ENCODE results near the gene DPEP1. TPM values are rescaled to one million over a fixed set of nuclear protein-coding genes. Genes with fewer than 3 reads are reported as not detected.
"Not testable (repeated sequence)": the region's sequence is repeated elsewhere in the genome, so short reads cannot be mapped to it uniquely, and the experiment has no call there.

DPEP1 gene
- polyA plus RNA-seq, 3 donors: 18.0 to 42.6 (median 37.3) TPM

DNA sequence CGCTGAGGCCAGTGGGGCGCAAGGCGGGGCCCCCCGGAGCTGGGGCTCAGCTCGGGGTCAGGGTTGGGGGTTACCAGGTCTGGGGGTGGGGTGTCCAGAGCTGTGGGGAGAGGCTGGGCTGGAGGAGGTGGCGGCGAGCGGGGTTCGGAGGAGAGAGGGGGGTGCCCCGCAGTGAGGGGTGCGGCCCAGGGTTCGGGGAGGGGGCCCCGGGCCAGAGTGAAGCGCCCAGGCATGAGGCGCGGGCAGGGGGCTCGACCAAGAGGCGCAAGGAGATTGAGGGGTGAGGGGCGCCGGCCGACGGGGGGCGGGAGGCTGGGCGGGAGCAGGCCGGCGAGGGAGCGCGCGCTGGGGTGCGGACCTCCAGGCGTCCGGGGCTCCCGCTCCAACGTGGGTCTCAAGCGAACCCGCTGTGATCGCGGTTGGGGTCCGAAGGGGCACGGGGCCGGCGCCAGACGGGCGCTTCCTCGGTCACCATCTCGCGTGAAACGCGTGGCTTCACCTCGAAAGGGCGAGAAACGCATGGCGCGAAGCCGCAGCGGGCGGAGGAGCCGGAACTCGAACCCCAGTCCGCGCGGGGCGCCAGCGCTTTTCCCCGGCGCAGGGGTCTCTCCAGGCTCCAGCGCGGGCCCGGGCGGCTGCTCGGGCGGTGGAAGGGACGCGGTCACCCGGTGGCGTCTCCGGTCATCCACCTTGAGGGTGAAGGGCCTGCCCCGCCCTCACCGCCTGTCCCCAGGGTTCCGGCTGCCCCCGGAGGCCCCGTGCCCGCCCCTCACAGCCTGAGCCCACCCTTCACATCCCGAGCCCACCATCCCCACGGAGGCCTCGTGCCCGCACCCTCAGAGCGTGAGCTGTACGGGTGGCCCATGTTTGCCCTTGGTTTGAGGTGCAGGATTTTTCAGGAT is 37.0 kb upstream of the DPEP1 start:
- DNase-seq (ENCODE audit: low read depth in 3 of 3, low spot score in 2 of 3): no peak

DNA sequence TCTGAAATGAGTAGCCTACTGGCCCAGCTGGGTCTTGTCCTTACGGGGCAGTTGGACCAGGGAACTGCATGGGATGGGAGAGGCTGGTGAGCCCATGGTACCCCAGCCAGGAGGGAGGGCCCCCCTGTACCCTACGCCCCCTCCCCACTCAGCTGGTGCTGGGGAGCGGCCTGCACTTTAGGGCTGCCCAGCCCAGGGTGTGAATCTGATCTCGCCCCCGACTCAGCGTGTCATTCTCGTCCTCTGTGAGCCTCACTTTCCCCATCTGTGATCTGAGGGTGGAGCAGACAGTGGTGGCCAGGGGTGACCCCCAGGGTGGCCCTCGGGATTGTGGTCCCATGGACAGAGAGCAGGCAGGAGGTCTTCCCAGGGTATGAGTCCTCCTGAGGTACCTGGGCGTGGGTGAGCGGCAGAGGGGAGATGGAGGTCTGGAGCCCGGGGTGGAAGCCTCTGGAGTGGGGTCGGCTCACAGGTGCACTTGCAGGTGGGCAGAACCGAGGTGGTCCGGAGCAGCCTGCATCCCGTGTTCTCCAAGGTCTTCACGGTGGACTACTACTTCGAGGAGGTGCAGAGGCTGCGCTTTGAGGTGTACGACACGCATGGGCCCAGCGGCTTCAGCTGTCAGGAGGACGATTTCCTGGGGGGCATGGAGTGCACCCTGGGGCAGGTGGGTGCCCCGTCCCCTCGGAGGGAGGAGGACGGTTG is 36.2 kb upstream of the DPEP1 start:
- no peak for DNase-seq (ENCODE audit: low read depth in 3 of 3, low spot score in 2 of 3)

DNA sequence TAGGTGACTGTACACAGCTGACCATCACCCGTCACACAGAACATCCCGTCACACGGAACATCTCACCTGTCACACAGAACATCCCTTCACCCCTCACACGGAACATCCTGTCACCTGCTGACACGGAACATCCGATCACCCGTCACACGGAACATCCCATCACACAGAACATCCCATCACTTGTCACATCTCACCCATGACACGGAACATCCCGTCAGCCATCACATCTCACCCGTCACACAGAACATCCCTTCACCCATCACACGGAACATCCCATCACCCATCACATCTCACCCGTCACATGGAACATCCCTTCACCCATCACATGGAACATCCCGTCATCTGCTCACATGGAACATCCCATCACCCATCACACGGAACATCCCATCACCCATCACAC is 34.1 kb upstream of the DPEP1 start:
- no peak for DNase-seq (ENCODE audit: low read depth in 3 of 3, low spot score in 2 of 3)

DNA sequence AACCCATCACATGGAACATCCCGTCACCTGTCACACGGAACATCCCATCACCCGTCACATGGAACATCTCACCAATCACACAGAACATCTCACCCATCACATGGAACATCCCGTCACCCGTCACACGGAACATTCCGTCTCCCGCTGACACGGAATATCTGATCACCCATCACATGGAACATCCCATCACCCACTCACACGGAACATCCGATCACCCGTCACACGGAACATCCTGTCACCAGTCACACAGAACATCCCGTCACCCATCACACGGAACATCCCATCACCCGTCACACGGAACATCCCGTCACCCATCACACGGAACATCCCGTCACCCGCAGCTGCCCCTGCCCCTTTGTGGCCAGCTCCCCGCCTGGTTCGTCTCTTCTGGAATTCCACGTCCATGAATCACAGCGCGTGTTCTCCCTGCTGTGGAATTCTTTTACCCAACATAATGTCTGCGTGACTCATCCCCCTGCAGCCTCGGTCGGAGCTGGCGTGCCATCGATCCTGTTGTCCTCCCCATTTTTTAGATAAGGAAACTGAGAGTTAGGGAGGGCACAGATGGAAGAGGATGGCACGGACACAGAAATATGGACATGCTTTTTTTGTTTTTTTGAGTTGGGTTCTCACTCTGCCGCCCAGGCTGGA is 32.3 kb upstream of the DPEP1 start:
- DNase-seq (ENCODE audit: low read depth in 3 of 3, low spot score in 2 of 3): no peak

DNA sequence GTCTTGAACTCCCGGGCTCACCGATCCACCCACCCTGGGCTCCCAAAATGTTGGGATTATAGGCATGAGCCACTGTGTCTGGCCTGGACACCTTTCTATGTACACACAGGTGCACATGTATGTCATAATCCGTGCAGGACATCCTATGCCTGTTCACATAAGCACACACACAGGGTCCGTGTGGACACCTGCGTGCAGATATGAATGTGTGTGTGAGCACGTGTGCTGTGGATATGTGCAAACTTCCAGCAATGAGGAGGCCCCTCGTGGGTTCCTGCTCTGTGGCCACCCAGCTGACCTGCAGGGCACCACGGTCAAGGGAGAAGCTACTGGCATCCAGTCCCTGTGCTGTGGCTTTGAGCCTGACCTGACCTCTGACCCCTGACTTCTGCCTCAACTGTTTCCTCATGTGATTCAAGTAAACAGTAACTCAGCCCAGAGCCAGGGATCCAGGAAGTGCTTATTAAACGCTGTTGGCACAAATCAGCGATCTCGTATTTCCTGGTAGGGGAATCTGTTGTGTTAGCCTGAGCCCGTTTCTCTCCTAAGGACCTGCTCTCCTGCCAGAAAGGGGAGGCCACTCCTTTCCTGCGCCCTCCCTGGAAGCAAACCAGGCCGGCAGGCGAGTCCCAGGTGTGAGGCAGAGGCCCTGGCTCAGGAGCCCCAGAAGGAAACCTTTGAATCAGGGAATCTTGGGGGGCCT is 31.4 kb upstream of the DPEP1 start:
- DNase-seq (ENCODE audit: low read depth in 3 of 3, low spot score in 2 of 3): no peak

DNA sequence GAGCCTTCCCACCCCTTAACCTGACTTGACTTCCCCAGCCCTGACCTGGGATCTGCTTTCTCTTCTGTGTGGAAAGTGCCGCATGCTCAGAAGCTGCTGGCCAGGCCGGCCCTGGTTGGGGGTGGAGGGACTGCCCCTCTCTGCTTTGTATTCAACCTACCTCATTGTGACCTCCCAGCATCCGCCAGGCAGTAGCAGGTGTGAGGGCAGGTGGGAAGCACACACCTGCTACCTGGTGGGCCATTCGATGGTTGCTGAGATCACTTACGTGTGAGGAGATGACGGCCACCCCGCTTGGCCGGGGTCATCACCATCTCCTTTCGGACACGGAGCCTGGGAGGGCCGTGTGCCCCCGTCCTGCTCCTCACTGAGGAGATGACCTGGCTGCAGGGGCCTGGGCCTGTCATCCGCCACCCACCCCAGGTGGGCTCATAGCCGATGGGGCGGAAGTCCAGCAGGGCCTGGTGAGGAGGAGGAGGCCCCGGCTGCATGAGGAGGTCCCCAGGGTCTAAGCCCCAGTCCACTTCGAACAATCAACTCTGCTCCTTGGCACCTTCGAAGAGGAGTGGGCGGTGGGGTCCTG is 30.7 kb upstream of the DPEP1 start:
- no peak for DNase-seq (ENCODE audit: low read depth in 3 of 3, low spot score in 2 of 3)

DNA sequence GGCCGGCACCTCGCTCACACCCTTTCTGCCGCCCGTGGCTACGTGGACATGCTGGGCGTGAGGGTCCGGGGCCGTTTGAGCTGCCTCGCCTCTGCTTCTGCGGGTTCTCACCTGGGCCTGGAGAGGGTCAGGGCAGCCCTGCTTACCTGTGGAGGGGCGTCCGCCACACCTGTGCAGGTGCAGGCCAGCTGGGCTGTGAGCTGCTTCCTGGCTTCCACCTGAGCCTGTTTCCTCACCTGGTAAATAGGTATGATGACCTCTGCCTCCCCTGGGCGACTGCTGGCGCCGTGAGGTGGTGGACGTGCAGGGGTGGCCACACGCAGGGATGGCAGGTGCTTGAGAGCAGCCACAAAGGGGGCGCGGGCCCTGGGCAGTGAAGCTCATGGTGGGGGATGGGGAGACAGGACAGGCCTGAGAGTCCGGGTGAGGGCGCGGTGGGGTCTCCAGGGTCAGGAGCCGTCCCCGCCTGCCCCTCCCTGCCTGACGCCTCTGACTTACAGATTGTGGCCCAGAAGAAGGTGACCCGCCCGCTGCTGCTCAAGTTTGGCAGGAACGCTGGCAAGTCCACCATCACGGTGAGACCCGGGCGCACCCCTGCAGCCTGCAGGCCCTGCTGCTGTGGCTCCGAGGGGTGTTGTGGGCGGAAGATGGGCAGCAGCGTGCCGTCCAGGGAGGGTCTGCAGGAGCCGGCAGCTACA is 30.1 kb upstream of the DPEP1 start:
- no peak for DNase-seq (ENCODE audit: low read depth in 3 of 3, low spot score in 2 of 3)

DNA sequence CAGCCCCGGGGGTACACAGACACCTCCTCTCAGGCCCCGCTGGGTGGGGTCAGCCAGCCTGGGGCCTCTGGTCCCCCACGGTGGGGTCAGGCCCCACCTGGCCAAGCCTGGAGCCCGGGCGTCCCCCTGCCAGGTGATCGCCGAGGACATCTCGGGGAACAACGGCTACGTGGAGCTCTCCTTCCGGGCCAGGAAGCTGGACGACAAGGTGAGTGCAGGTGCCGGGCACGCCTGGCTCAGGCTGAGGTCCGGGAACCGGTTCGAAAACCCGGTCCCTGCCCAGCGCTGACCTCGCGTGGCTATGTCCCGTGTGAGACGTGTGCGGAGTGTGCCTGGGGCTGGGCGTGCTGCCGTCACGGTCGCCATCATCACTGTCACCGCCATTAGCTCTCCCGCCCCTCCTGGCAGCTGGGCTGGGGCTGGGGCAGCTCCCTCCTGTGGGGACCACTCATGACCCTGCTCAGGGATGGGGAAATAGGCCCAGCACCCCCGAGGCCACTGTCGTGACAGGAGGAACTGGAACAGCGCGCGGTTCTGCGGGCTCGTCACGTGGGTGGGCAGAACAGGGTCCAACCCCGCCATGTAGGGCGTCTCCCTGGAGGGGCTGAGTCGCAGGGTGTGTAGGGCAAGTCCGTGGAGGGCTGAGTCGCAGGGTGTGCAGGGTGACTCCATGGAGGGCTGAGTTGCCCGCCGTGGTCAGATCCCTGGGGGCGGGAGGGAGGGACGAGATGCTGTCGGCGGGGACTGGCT is 29.4 kb upstream of the DPEP1 start:
- DNase-seq (ENCODE audit: low read depth in 3 of 3, low spot score in 2 of 3): no peak

DNA sequence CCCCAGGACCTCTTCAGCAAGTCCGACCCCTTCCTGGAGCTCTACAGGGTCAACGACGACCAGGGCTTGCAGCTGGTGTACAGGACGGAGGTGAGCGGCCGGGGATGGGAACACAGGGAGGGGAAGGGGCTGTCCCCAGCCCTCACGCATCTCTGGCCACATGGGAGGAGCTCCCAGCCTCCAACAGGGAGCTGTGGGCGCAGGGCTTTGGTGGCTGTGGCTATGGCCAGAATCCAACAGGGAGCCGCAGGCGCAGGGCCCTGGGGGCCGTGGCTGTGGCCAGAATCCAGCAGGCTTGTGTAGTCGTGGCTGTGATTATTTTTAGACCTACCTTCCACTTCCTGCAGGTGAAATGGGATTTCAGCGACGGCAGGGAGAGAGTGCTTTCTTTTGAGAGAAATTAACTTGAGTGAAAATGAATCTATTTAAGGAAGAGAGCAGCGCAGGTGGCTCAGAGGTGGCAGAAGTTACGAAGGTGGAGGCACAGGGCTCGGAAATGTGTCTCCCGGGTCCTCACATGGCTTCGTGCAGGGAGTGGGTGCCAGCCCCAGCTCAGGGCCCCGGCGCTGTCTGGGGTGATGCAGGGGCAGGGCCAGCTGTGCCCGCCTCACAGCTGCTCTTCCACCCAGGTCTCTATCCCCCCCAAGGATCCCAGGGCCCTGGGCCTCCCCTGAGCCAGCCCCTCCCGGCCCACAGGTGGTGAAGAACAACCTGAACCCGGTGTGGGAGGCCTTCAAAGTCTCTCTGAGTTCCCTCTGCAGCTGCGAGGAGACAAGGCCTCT is 28.5 kb upstream of the DPEP1 start:
- DNase-seq (ENCODE audit: low read depth in 3 of 3, low spot score in 2 of 3): no peak

DNA sequence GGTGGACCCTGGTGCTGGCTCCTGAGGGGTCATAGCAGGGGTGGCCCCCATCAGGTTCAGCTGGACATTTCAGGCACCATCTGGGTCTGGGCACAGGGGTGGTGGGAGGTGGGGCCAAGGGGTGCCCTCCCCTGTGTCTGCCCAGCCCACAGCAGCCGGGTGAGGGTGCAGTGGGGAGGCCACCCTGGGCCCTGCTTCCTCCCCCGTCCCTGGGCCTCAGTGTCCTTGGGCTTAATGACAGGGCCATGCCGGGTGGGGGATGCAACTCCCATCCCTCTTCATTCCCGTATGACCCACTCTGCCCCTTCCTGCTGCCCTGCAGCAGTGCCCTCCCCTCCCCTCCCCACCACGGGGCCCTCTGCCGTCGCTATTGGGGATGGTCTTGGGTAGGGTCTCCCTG is 27.2 kb upstream of the DPEP1 start:
- DNase-seq (ENCODE audit: low read depth in 3 of 3, low spot score in 2 of 3): no peak

DNA sequence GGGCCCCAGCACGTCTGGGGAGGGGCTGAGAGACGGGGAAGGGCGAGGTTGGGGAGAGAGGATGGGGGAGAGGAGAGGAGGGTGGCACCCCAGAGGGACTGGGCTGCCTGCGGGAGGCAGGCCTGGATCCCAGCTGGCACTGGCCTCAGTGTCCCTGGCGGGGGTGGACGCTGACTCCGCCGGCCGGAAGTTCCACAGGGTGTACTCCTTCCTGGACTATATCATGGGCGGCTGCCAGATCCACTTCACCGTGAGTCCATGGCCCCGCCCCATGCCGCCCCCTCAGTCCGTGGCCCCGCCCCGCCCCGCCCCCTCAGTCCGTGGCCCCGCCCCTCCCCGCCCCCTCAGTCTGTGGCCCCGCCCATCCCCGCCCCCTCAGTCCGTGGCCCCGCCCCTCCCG is 26.6 kb upstream of the DPEP1 start:
- no peak for DNase-seq (ENCODE audit: low read depth in 3 of 3, low spot score in 2 of 3)

DNA sequence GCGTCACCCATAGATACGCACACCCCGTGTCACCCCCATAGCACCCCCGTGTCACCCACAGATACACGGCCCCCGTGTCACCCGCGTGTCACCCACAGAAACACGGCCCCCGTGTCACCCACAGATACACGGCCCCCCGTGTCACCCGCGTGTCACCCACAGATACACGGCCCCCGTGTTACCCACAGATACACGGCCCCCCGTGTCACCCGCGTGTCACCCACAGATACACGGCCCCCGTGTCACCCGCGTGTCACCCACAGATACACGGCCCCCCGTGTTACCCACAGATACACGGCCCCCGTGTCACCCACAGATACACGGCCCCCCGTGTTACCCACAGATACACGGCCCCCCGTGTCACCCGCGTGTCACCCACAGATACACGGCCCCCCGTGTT is 25.8 kb upstream of the DPEP1 start:
- DNase-seq (ENCODE audit: low read depth in 3 of 3, low spot score in 2 of 3): not testable (repeated sequence)

DNA sequence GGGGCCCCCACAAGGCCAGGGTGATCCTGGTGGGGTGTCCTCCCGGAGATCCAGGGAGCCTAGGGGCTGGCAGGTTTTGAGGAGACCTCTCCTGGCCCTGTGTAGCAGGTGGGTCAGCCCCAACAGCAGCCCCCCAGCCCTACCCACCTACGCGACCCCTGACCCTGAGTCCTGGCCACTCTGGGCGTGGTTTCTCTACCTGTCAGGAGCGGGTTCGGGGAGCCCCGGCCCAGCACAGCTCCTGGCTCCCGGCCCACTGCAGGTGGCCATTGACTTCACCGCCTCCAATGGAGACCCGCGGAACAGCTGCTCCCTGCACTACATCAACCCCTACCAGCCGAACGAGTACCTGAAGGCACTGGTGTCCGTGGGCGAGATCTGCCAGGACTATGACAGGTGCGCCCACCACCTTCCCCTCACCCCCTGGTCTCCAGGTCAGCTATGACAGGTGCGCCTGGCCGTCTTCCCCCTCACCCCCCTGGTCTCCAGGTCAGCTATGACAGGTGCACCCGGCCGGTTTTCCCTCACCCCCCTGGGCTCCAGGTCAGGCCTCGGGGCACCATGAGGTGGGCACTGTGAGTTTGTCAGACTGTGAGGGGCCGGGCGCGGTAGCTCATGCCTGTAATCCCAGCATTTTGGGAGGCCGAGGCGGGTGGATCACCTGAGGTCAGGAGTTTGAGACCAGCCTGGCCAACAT is 24.9 kb upstream of the DPEP1 start:
- DNase-seq (ENCODE audit: low read depth in 3 of 3, low spot score in 2 of 3): no peak

DNA sequence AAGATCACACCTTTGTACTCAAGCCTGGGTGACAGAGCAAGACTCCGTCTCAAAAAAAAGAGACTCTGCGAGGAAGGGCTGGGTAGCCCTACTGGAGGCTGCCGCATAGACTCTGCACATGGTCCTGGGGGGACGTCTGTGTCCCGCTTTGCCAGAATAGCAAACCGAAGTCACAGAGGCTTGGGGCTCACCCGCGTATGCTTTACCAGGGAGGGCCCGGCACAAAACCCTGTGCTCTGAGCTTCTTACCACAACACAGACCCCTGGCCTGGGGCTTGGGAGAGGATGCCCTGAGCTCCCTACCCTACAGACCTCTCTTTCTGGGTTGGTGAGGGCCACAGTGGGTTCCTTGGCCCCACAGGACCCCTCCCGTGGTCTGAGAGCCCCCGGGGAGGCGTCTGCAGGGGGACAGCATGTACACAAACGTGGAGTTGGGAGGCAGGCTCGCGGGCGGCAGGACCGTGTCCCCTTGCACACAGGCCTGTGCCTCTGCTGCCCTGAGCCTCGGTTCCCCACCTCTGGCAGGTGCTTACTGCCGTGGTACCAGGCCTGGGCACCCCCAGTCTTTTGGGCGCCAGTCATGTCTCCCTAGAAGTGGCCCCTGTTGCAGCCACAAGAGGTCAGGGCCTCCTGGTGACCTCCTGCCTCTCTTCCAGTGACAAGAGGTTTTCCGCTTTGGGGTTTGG is 24.1 kb upstream of the DPEP1 start:
- no peak for DNase-seq (ENCODE audit: low read depth in 3 of 3, low spot score in 2 of 3)

DNA sequence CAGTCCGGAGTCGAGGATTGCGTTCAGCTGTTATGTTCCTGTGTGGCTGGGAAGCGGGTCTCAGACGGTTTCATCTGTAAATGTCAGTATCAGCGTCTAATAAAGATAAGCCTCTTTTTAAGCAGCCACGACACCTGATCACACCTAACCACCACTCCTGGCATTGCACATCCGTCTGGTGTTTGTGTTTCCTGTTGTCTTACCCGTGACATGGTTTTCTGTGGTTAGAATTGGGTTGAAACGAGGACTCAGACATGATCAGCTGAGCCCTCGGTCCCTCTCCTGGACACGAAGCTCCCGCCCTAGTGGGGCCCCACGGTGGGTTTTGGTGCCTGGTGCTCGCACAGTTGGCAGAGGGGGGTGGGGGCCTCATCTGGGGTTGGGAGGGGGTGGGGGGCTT is 19.6 kb upstream of the DPEP1 start:
- no peak for DNase-seq (ENCODE audit: low read depth in 3 of 3, low spot score in 2 of 3)

DNA sequence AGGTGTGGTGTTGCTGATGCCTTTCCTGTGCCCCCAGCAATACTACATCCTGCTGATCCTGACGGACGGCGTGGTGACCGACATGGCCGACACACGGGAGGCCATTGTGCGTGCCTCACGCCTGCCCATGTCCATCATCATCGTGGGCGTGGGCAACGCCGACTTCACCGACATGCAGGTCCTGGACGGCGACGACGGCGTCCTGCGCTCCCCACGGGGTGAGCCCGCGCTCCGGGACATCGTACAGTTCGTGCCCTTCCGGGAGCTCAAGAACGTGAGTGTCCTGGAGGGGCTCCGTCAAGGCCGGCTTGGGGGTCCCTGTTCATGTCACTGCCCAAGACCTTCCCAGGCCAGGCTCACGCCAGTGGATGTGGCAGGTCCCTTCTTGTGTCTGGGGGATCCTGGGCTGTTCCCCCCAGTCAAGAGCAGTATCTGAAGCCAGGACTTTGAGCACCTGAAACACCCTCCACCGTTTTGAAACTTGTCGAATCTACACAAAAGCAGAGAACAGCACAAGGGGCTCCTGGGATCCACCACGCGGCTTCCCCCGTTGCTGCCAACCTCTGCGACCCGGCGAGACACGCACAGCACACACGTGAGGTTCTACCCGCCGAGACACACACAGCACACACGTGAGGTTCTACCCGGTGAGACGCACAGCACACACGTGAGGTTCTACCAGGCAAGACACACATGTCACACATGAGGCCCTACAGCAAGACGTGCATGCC is 17.9 kb upstream of the DPEP1 start:
- DNase-seq (ENCODE audit: low read depth in 3 of 3, low spot score in 2 of 3): no peak

Measured in right renal cortex interstitium (tissue), 3 donors.